HG03342 (cell line): ENCODE measurements around the gene URI1.
"Not testable (repeated sequence)": the region's sequence is repeated elsewhere in the genome, so short reads cannot be mapped to it uniquely, and the experiment has no call there.

ENCODE experiments used
- ATAC-seq: cut with Tn5 transposase; IDR thresholded peaks from one replicate; pipeline ENCODE4 v1.9.1; 2021; ENCODE audit warnings: mild to moderate bottlenecking, moderate library complexity; ENCODE audit not compliant: unreplicated experiment

The URI1 gene

GRCh38 chr19:29940971-29941585 lies 961 bp upstream of the URI1 start:
- no peak for ATAC-seq

- ATAC-seq, result peak; percentile 63
These were observed 594 bp downstream of the URI1 start for GRCh38 chr19:29942404-29943261.

- ATAC-seq, result no peak
These were observed 1.6 kb downstream of the URI1 start for GRCh38 chr19:29943615-29944014.

- ATAC-seq, result no peak
These were observed 2.5 kb downstream of the URI1 start for GRCh38 chr19:29944390-29945012.

GRCh38 chr19:29945017-29945416 lies 3.0 kb downstream of the URI1 start:
- ATAC-seq, result no peak

GRCh38 chr19:29945433-29945832 lies 3.4 kb downstream of the URI1 start:
- ATAC-seq, result no peak

- ATAC-seq, result no peak
These were observed 4.6 kb downstream of the URI1 start for GRCh38 chr19:29946645-29947044.

GRCh38 chr19:29947871-29948270 lies 5.8 kb downstream of the URI1 start:
- no peak for ATAC-seq

- ATAC-seq, result not testable (repeated sequence)
These were observed 6.9 kb downstream of the URI1 start for GRCh38 chr19:29948759-29949470.

GRCh38 chr19:29952177-29952576 lies 10.1 kb downstream of the URI1 start:
- ATAC-seq, result no peak

GRCh38 chr19:29952646-29953045 lies 10.6 kb downstream of the URI1 start:
- ATAC-seq, result no peak

GRCh38 chr19:29953352-29954247 lies 11.6 kb downstream of the URI1 start:
- ATAC-seq, result no peak

GRCh38 chr19:29956855-29957254 lies 14.8 kb downstream of the URI1 start:
- ATAC-seq, result no peak

GRCh38 chr19:29961311-29961710 lies 19.3 kb downstream of the URI1 start:
- no peak for ATAC-seq

GRCh38 chr19:29962793-29963192 lies 20.8 kb downstream of the URI1 start:
- ATAC-seq, result no peak

- ATAC-seq, result no peak
These were observed 21.5 kb downstream of the URI1 start for GRCh38 chr19:29963576-29963975.

GRCh38 chr19:29964171-29964570 lies 22.1 kb downstream of the URI1 start:
- ATAC-seq, result no peak

GRCh38 chr19:29965492-29965891 lies 23.5 kb downstream of the URI1 start:
- ATAC-seq, result no peak

GRCh38 chr19:29966142-29966541 lies 24.1 kb downstream of the URI1 start:
- not testable (repeated sequence) for ATAC-seq

GRCh38 chr19:29966588-29967249 lies 24.7 kb downstream of the URI1 start:
- no peak for ATAC-seq
